H1 (cell line): ENCODE measurements around the gene PRRC1. TPM values are rescaled to one million over a fixed set of nuclear protein-coding genes. Genes with fewer than 3 reads are reported as not detected.

ENCODE experiments used
- CTCF ChIA-PET: fragments of 300-600 bp; sonication (Branson Sonifier 250); formaldehyde crosslinking; loops from one replicate; lab custom pipeline; 2021; ENCODE audit not compliant: partially characterized antibody; lab: Charles Lee
- POLR2A ChIA-PET: fragments of 300-600 bp; sonication (Branson Sonifier 250); formaldehyde crosslinking; loops from one replicate; lab custom pipeline; 2021; ENCODE audit warnings: inconsistent platforms; ENCODE audit not compliant: partially characterized antibody; lab: Charles Lee
- DNase-seq, 2 experiments: peaks; one replicate each; pipeline versions ENCODE4 v3.0.0 to v3.0.0-alpha.2; 2010 to 2022; ENCODE audit warnings: low spot score in 2 of 2, low read depth in 1 of 2, mixed read lengths in 1 of 2
- FAIRE-seq: peaks from 2 replicates; lab custom pipeline; 2011; peaks lifted over from hg19 to GRCh38; lab: Jason Lieb, UNC
- H2AFZ ChIP-seq: 2 replicates; pipeline ENCODE4 v1.8.1; 2012; ENCODE audit warnings: low read length, inconsistent platforms
- H2AK5ac ChIP-seq: 2 replicates; pipeline ENCODE4 v1.6.1; 2013; ENCODE audit warnings: low read depth, low read length
- H2BK120ac ChIP-seq: replicated peaks from 2 replicates; pipeline ENCODE3; 2013; ENCODE audit warnings: low read depth, low read length, inconsistent platforms
- H2BK12ac ChIP-seq: 2 replicates; pipeline ENCODE4 v1.6.1; 2013; ENCODE audit warnings: low read depth, low read length
- H2BK15ac ChIP-seq: 2 replicates; pipeline ENCODE4 v1.6.1; 2013; ENCODE audit warnings: low read length
- H2BK20ac ChIP-seq: 2 replicates; pipeline ENCODE4 v1.6.1; 2013; ENCODE audit warnings: low read length
- H2BK5ac ChIP-seq: 2 replicates; pipeline ENCODE4 v1.6.1; 2013; ENCODE audit warnings: low read depth, low read length
- H3K14ac ChIP-seq: 2 replicates; pipeline ENCODE4 v1.6.1; 2013; ENCODE audit warnings: inconsistent platforms; ENCODE audit not compliant: insufficient read length
- H3K18ac ChIP-seq: 2 replicates; pipeline ENCODE4 v1.6.1; 2013; ENCODE audit warnings: low read length; ENCODE audit errors: extremely low read depth
- H3K23ac ChIP-seq: 2 replicates; pipeline ENCODE4 v1.6.1; 2013; ENCODE audit warnings: inconsistent platforms; ENCODE audit not compliant: insufficient read length
- H3K23me2 ChIP-seq: 2 replicates; pipeline ENCODE4 v1.6.1; 2013; ENCODE audit warnings: low read depth, low read length
- H3K27ac ChIP-seq: 2 replicates; pipeline ENCODE4 v1.6.1; 2011; ENCODE audit warnings: low read depth, low read length, inconsistent platforms
- H3K27me3 ChIP-seq, 4 experiments: replicated peaks in 1 of 4; 1 replicate in 1 of 4; 2 replicates in 3 of 4; pipeline versions ENCODE4 v1.6.1 to v1.8.1; 2011 to 2013; ENCODE audit warnings: low read length in 3 of 4, mild to moderate bottlenecking in 3 of 4, inconsistent platforms in 2 of 4, mixed read lengths in 2 of 4, moderate library complexity in 1 of 4; ENCODE audit not compliant: control insufficient read depth in 3 of 4, insufficient read depth in 3 of 4; ENCODE audit errors: extremely low read depth in 1 of 4
- H3K36me3 ChIP-seq, 4 experiments: 2 replicates each; pipeline versions ENCODE4 v1.6.1 to v1.8.1; 2011 to 2013; ENCODE audit warnings: mild to moderate bottlenecking in 4 of 4, low read length in 3 of 4, moderate library complexity in 2 of 4, control low read depth in 1 of 4, inconsistent platforms in 1 of 4; ENCODE audit not compliant: insufficient read depth in 4 of 4, control insufficient read depth in 2 of 4
- H3K4ac ChIP-seq: replicated peaks from 2 replicates; pipeline ENCODE3; 2013; ENCODE audit warnings: low read length, low read depth, mixed read lengths, inconsistent platforms; ENCODE audit not compliant: insufficient read length
- H3K4me1 ChIP-seq, 4 experiments: replicated peaks in 1 of 4; 1 replicate in 1 of 4; 2 replicates in 3 of 4; pipeline versions ENCODE4 v1.6.1 to v1.8.1; 2011 to 2013; ENCODE audit warnings: low read length in 3 of 4, inconsistent platforms in 2 of 4, mixed read lengths in 1 of 4; ENCODE audit not compliant: insufficient read depth in 4 of 4, control insufficient read depth in 3 of 4
- H3K4me2 ChIP-seq, 2 experiments: 2 replicates each; pipeline versions ENCODE4 v1.6.1 to v1.8.1; 2011 to 2013; ENCODE audit warnings: low read depth in 2 of 2, low read length in 2 of 2, control low read depth in 1 of 2, inconsistent platforms in 1 of 2, mild to moderate bottlenecking in 1 of 2; ENCODE audit not compliant: insufficient read depth in 1 of 2
- H3K4me3 ChIP-seq, 4 experiments: fragments of 200-600, 300-600 bp in 1 of 4; sonication (generic), shearing (Covaris generic), sonication (Bioruptor Twin) in 1 of 4; 2 replicates each; pipeline versions ENCODE4 v1.5.1 to v1.8.1; 2011 to 2016; ENCODE audit warnings: low read length in 4 of 4, low read depth in 3 of 4, control low read depth in 2 of 4, inconsistent platforms in 2 of 4, mild to moderate bottlenecking in 2 of 4, mixed read lengths in 1 of 4, moderate library complexity in 1 of 4; ENCODE audit not compliant: insufficient read depth in 2 of 4; ENCODE audit errors: extremely low read depth in 1 of 4
- H3K56ac ChIP-seq: replicated peaks from 2 replicates; pipeline ENCODE3; 2013; ENCODE audit warnings: low read depth, mild to moderate bottlenecking, mixed read lengths, low read length, inconsistent platforms; ENCODE audit not compliant: insufficient read length
- H3K79me1 ChIP-seq: 2 replicates; pipeline ENCODE4 v1.6.1; 2013; ENCODE audit warnings: low read depth, low read length, control low read depth
- H3K79me2 ChIP-seq, 2 experiments: 2 replicates each; pipeline versions ENCODE4 v1.6.1 to v1.8.1; 2012 to 2013; ENCODE audit warnings: low read length in 2 of 2, mild to moderate bottlenecking in 2 of 2, inconsistent platforms in 1 of 2; ENCODE audit not compliant: insufficient read depth in 2 of 2, control insufficient read depth in 1 of 2
- H3K9ac ChIP-seq, 4 experiments: replicated peaks in 1 of 4; 1 replicate in 1 of 4; 2 replicates in 3 of 4; pipeline versions ENCODE4 v1.6.1 to v1.8.1; 2011 to 2013; ENCODE audit warnings: low read depth in 3 of 4, low read length in 3 of 4, control low read depth in 2 of 4, mild to moderate bottlenecking in 2 of 4, moderate library complexity in 2 of 4, inconsistent platforms in 1 of 4; ENCODE audit errors: extremely low read depth in 1 of 4
- H3K9me3 ChIP-seq, 2 experiments: 2 replicates each; pipeline versions ENCODE4 v1.6.1 to v1.8.1; 2012 to 2013; ENCODE audit warnings: mild to moderate bottlenecking in 2 of 2, moderate library complexity in 2 of 2, control low read depth in 1 of 2, inconsistent platforms in 1 of 2, low read depth in 1 of 2, low read length in 1 of 2, mixed read lengths in 1 of 2; ENCODE audit not compliant: insufficient read depth in 2 of 2
- H4K20me1 ChIP-seq, 2 experiments: replicated peaks in 1 of 2; 2 replicates each; pipeline versions ENCODE3 to v1.8.1; 2011 to 2013; ENCODE audit warnings: inconsistent platforms in 2 of 2, low read length in 2 of 2, mild to moderate bottlenecking in 1 of 2; ENCODE audit not compliant: insufficient read depth in 2 of 2, control insufficient read depth in 1 of 2
- H4K5ac ChIP-seq: 2 replicates; pipeline ENCODE4 v1.6.1; 2013; ENCODE audit warnings: low read length, low read depth, mixed read lengths, inconsistent platforms; ENCODE audit not compliant: insufficient read length
- H4K8ac ChIP-seq: 2 replicates; pipeline ENCODE4 v1.8.0; 2013; ENCODE audit warnings: mild to moderate bottlenecking, moderate library complexity, low read length, inconsistent platforms; ENCODE audit not compliant: insufficient read depth; ENCODE audit errors: extremely low read depth
- H4K91ac ChIP-seq: replicated peaks from 2 replicates; pipeline ENCODE3; 2013; ENCODE audit warnings: low read length, mixed read lengths, inconsistent platforms; ENCODE audit not compliant: insufficient read length
- CHD1 ChIP-seq: IDR thresholded peaks from 2 replicates; pipeline ENCODE4 v1.6.1; 2012; ENCODE audit warnings: low read depth, low read length, improper control_type of control experiment
- CTCF ChIP-seq, 3 experiments: IDR thresholded peaks; 1 replicate in 2 of 3; 2 replicates in 1 of 3; pipeline versions ENCODE4 v1.5.1 to v1.6.1; 2011; ENCODE audit warnings: low read length in 3 of 3, mild to moderate bottlenecking in 3 of 3, inconsistent platforms in 2 of 3, low read depth in 1 of 3, moderate library complexity in 1 of 3; ENCODE audit not compliant: insufficient read depth in 1 of 3; ENCODE audit errors: control extremely low read depth in 1 of 3
- FOSL1 ChIP-seq: IDR thresholded peaks from 2 replicates; pipeline ENCODE4 v1.6.1; 2011; ENCODE audit warnings: mild to moderate bottlenecking, low read depth, low read length, moderate library complexity; ENCODE audit not compliant: insufficient read depth
- JUN ChIP-seq: IDR thresholded peaks from 2 replicates; pipeline ENCODE4 v1.6.1; 2011; ENCODE audit warnings: low read depth, mild to moderate bottlenecking, improper control_type of control experiment, low read length
- JUND ChIP-seq: IDR thresholded peaks from 2 replicates; pipeline ENCODE4 v1.6.1; 2011; ENCODE audit warnings: mild to moderate bottlenecking, improper control_type of control experiment, low read length
- KDM5A ChIP-seq: fragments of 200-600 bp; IDR thresholded peaks from 2 replicates; pipeline ENCODE4 v1.7.1; 2012; ENCODE audit warnings: mild to moderate bottlenecking, low read length, inconsistent platforms, mixed read lengths
- RAD21 ChIP-seq, 2 experiments: IDR thresholded peaks in 1 of 2; conservative IDR thresholded peaks in 1 of 2; 2 replicates each; pipeline ENCODE4 v1.6.1; 2011; ENCODE audit warnings: low read depth in 2 of 2, low read length in 2 of 2, improper control_type of control experiment in 1 of 2, inconsistent platforms in 1 of 2, mild to moderate bottlenecking in 1 of 2, moderate library complexity in 1 of 2
- RFX5 ChIP-seq: IDR thresholded peaks from 2 replicates; pipeline ENCODE4 v1.6.1; 2011; ENCODE audit warnings: low read depth, low read length, improper control_type of control experiment, borderline replicate concordance
- SP2 ChIP-seq: IDR thresholded peaks from 2 replicates; pipeline ENCODE4 v1.6.1; 2012; ENCODE audit warnings: mild to moderate bottlenecking, low read length, inconsistent platforms
- TAF1 ChIP-seq: IDR thresholded peaks from 2 replicates; pipeline ENCODE4 v1.6.1; 2011; ENCODE audit warnings: mild to moderate bottlenecking, low read depth, low read length
- WGBS, 2 experiments: shearing (Covaris generic) in 1 of 2; methylation state at CpG; one replicate each; pipeline versions ENCODE4 v1.1.6 to v1.1.7; 2013 to 2015; ENCODE audit warnings: low lambda C conversion rate in 2 of 2, mixed read lengths in 2 of 2, inconsistent platforms in 1 of 2, low coverage in 1 of 2, missing lambda C conversion rate in 1 of 2; ENCODE audit not compliant: insufficient replicate concordance in 2 of 2, insufficient coverage in 1 of 2, insufficient read length in 1 of 2; ENCODE audit errors: extremely low coverage in 1 of 2, missing lambda C conversion rate in 1 of 2; 5-methylcytosine and 5-hydroxymethylcytosine counted together
- polyA plus RNA-seq, 7 experiments: library from polyadenylated mRNA; depleted of rRNA in 3 of 7; stranded (reverse) in 5 of 7; unstranded in 2 of 7; fragments of >200 nt in 5 of 7; fragments of 200-250 nt in 2 of 7; gene quantifications; 1 replicate in 5 of 7; 2 replicates in 1 of 7; 4 replicates in 1 of 7; pipeline versions ENCODE4 v1.2.1 to v1.2.3, GENCODE V29; 2011 to 2013; ENCODE audit warnings: missing spikeins in 2 of 7, mixed read lengths in 2 of 7
- total RNA-seq: library from RNA; stranded (reverse); fragmentation: NEBNext Ultra II Directional; extraction: Animal tissue kit (Norgen Biotek cat#: 25700); gene quantifications from 2 replicates; pipeline ENCODE4 v1.2.1, GENCODE V29; 2021

The PRRC1 gene
- total and polyA plus RNA-seq, 2 of the 8 experiments (the other 6 are each of a cell fraction or from before 2014, with no cell fraction given), result 54.6 to 78.6 TPM

GRCh38 chr5:127562252-127562651 lies 44.8 kb downstream of the PRRC1 start:
- Histone ChIP-seq H3K23me2 (no peaks in the 10 kb centered on the region), H3K4me2 (no peak overlapping the region), H2BK20ac (no peak overlapping the region), H3K79me1 (no peaks in the 10 kb centered on the region), H3K4me1 (no peaks in the 10 kb centered on the region), H3K79me2 (no peaks in the 10 kb centered on the region), H3K4ac (no peak overlapping the region), H3K27me3 (no peaks in the 10 kb centered on the region), H2BK15ac (no peak overlapping the region), H2AK5ac (no peak overlapping the region), H4K8ac (no peak overlapping the region), H3K36me3 (no peaks in the 10 kb centered on the region), H2BK120ac (no peak overlapping the region), H4K20me1 (no peaks in the 10 kb centered on the region), H4K5ac (no peak overlapping the region), H4K91ac (no peak overlapping the region), H3K4me3 (no peak overlapping the region), H2BK5ac (no peak overlapping the region), H3K9me3 (no peaks in the 10 kb centered on the region), H2AFZ (no peak overlapping the region), H3K27ac (no peak overlapping the region), H3K23ac (no peak overlapping the region), H3K18ac (no peak overlapping the region), H3K9ac (no peak overlapping the region), H3K56ac (no peak overlapping the region), H3K14ac (no peak overlapping the region), H2BK12ac (no peak overlapping the region)
- DNase-seq (no peak), FAIRE-seq (peak; percentile 87)
- TF ChIP-seq CHD1, result no peak
- no peak for TF ChIP-seq RFX5
- no peak for TF ChIP-seq JUN
- no peak for TF ChIP-seq TAF1
- peak; percentile 80 to 88 for TF ChIP-seq RAD21 (IDR thresholded peaks at IDR 0.05 in 1 of 2, conservative IDR thresholded peaks at IDR 0.05 in 1 of 2; ENCODE audit: low read depth in 2 of 2, low read length in 2 of 2)
- TF ChIP-seq KDM5A, result no peak
- no peak for TF ChIP-seq JUND
- TF ChIP-seq CTCF (IDR thresholded peaks at IDR 0.05; ENCODE audit: control extremely low read depth in 1 of 3, insufficient read depth in 1 of 3, low read depth in 1 of 3, low read length in 3 of 3), result peak; percentile 9 to 76 (median 66)
- TF ChIP-seq FOSL1, result no peak
- TF ChIP-seq SP2, result no peak
- ChIA-PET CTCF (interaction anchor here (0.6 to 4.8 kb wide), 15 partner anchors 10 to 1116 kb away, joined by 3 to 28 read pairs (median 3); no protein-coding TSS in a partner anchor), POLR2A (no interaction called here)
- WGBS, 2 experiments, result 53% methylated on average over 3 of the region's 3 CpGs; no CpG with 5 or more reads in 1 of the 2 experiments
